Endothelial cell of umbilical vein (primary cell): ENCODE results near the gene WNT10A.
"Not testable (repeated sequence)": the region's sequence is repeated elsewhere in the genome, so short reads cannot be mapped to it uniquely, and the experiment has no call there.

Experiments used
- CTCF ChIP-seq, 2 donors: IDR thresholded peaks; 1 replicate in 1 of 2; 2 replicates in 1 of 2; pipeline ENCODE4 v1.5.1; 2011; ENCODE audit warnings: low read length in 2 of 2, mild to moderate bottlenecking in 2 of 2, moderate library complexity in 2 of 2, control low read depth in 1 of 2, inconsistent platforms in 1 of 2, low read depth in 1 of 2; ENCODE audit not compliant: insufficient read depth in 1 of 2; ENCODE audit errors: extremely low read depth in 1 of 2
- EZH2 ChIP-seq: IDR thresholded peaks from 2 replicates; pipeline ENCODE4 v1.6.1; 2012; ENCODE audit warnings: borderline replicate concordance, low read depth, mild to moderate bottlenecking, moderate library complexity, low read length, inconsistent platforms; ENCODE audit not compliant: severe bottlenecking
- JUN ChIP-seq: IDR thresholded peaks from 2 replicates; pipeline ENCODE4 v1.6.1; 2011; ENCODE audit warnings: borderline replicate concordance, low read depth; ENCODE audit not compliant: insufficient read length, insufficient read depth
- MAX ChIP-seq: IDR thresholded peaks from 2 replicates; pipeline ENCODE4 v1.6.1; 2011; ENCODE audit not compliant: insufficient read depth, insufficient read length
- POLR2A ChIP-seq: IDR thresholded peaks from 2 replicates; pipeline ENCODE4 v1.6.1; 2012; ENCODE audit warnings: low read depth, mild to moderate bottlenecking, control low read depth, low read length
- POLR2AphosphoS5 ChIP-seq: IDR thresholded peaks from 2 replicates; pipeline ENCODE4 v1.6.1; 2012; ENCODE audit warnings: low read depth, mild to moderate bottlenecking, control low read depth, low read length, moderate library complexity; ENCODE audit not compliant: insufficient read depth

GRCh38 chr2:218846963-218847362 lies 33.7 kb upstream of the WNT10A start:
- TF ChIP-seq CTCF (IDR thresholded peaks at IDR 0.05; ENCODE audit: extremely low read depth in 1 of 2, insufficient read depth in 1 of 2, low read depth in 1 of 2, low read length in 2 of 2); POLR2A; POLR2AphosphoS5; MAX; JUN; EZH2: not testable (repeated sequence)
